ENCODE measurements around the gene CYP1A1. TPM values are rescaled to one million over a fixed set of nuclear protein-coding genes. Genes with fewer than 3 reads are reported as not detected.

CYP1A1 gene
- total RNA-seq: under 0.01 and 0.37 TPM in 2 replicates

DNA sequence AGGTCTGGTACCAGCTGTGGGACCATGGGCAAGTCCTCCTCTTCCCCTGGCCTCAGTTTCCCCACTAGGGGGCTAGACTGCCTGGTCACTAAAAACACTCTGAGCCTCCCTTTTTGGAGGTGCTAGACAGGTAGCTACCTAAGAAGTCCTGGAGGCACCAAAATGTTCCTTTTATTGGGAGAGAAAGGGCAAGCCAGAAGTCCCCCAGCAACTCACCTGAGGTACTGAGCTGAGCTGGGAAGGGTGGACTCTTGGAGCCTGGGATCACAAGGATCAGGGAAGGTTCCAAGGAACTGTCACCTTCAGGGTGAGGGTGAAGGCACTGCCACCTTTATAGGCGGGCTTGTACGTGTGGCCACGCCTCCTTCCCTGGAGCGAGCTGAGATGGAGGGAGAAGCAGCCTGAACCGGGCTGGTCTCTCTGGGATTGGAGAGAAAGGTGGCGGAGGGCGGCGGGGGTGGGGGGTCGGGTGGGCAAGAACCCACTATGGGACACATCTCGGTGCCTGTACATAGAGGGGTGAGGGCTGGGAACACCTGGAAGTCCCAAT is at the start of gene CYP1A1:
TSS of gene CYP1A1 (minus strand) at position 304 of the 550 bp plus-strand sequence. CDS start 2,431 bp downstream, outside the sequence.

GRCh38 chr15:74748322-74748946 is 23.1 kb upstream of the CYP1A1 start, which contains the start of gene CYP1A2:
Gene CYP1A2, plus strand, starts transcription at chr15:74748845. Its CDS starts 894 bp downstream, at chr15:74749739.

DNA sequence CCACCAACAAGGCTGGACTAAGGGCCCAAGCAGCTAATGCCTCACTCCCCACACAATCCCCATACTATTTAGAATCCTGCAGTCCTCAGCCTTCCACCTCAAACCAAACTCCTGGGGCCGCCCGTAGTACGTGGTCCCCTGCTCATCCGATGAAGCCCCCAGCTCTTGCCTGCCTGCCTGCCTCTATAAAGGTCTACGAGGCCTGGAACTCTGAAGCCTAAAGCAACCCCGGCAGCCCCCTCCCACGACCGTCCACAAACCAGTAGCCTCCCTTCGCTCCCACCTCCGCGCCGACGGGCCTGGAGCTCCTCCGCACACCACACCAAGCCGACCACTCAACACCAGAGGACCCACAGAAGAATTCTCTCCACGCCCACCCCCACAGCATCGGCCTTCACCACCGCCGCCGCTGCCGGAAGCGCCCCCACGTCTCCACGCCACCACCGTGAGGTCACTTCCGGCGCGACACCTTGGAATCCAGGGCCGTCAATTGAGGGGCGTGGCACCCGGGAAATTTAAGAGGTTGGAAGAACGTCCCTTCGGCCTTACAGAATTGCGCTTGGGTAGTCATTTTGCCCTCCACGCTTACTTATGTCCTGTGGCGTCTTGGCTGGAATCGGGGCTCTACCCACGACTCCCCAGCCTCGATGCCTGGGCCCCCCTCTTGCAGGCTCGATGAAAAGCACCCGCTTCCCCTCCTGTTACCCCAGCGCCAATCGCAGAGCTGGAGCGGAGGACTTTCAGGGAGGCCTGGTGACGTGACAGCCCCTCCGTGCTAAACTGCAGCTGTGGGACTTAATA is 29.5 kb downstream of the CYP1A1 start, which contains the start of gene EDC3:
TSS of gene EDC3 (minus strand) at position 428 of the 801 bp plus-strand sequence. CDS start 20,900 bp downstream, outside the sequence.

Other genes with a start within 250 kb of the CYP1A1 start
- gene ARID3B, start 184.3 kb downstream of the CYP1A1 start, total RNA-seq: 1.1 and 2.9 TPM in 2 replicates
- gene CLK3, start 109.7 kb downstream of the CYP1A1 start, total RNA-seq: 35.3 and 40.5 TPM in 2 replicates
- 7.6 and 8.1 TPM in 2 replicates for gene EDC3, start 29.5 kb downstream of the CYP1A1 start, total RNA-seq
- not detected in 2 replicates for gene CYP1A2, start 23.3 kb upstream of the CYP1A1 start, total RNA-seq
- 31.6 and 42.6 TPM in 2 replicates for gene CSK, start 56.6 kb upstream of the CYP1A1 start, total RNA-seq
- not detected in 2 replicates for gene LMAN1L, start 87.3 kb upstream of the CYP1A1 start, total RNA-seq
- not detected in 2 replicates for gene CPLX3, start 101.1 kb upstream of the CYP1A1 start, total RNA-seq
- gene ULK3, start 117.6 kb upstream of the CYP1A1 start, total RNA-seq: 14.3 and 18.8 TPM in 2 replicates
- 19.5 and 20.7 TPM in 2 replicates for gene SCAMP2, start 147.8 kb upstream of the CYP1A1 start, total RNA-seq
- 51.0 and 63.2 TPM in 2 replicates for gene MPI, start 164.5 kb upstream of the CYP1A1 start, total RNA-seq
- 30.9 and 33.2 TPM in 2 replicates for gene FAM219B, start 181.3 kb upstream of the CYP1A1 start, total RNA-seq
- 50.2 and 55.5 TPM in 2 replicates for gene COX5A, start 212.5 kb upstream of the CYP1A1 start, total RNA-seq
- 13.6 and 17.0 TPM in 2 replicates for gene RPP25, start 231.2 kb upstream of the CYP1A1 start, total RNA-seq